ENCODE measurements around the gene PWWP2B.

The PWWP2B gene

GRCh38 chr10:132438091-132439024, 41.4 kb downstream of the PWWP2B start:
- no peak overlapping the region for H3K4me3 ChIP-seq (ENCODE audit: low read depth, low read length)
- no peaks in the 10 kb centered on the region for H3K36me3 ChIP-seq
- H3K4me1 ChIP-seq: no peaks in the 10 kb centered on the region
- H3K27me3 ChIP-seq: no peaks in the 10 kb centered on the region
- no peak for DNase-seq
- TF ChIP-seq, protein P1, sequence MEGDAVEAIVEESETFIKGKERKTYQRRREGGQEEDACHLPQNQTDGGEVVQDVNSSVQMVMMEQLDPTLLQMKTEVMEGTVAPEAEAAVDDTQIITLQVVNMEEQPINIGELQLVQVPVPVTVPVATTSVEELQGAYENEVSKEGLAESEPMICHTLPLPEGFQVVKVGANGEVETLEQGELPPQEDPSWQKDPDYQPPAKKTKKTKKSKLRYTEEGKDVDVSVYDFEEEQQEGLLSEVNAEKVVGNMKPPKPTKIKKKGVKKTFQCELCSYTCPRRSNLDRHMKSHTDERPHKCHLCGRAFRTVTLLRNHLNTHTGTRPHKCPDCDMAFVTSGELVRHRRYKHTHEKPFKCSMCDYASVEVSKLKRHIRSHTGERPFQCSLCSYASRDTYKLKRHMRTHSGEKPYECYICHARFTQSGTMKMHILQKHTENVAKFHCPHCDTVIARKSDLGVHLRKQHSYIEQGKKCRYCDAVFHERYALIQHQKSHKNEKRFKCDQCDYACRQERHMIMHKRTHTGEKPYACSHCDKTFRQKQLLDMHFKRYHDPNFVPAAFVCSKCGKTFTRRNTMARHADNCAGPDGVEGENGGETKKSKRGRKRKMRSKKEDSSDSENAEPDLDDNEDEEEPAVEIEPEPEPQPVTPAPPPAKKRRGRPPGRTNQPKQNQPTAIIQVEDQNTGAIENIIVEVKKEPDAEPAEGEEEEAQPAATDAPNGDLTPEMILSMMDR (IDR thresholded peaks at IDR 0.05; ENCODE audit: low read depth, low read length): no peak
- no peaks in the 10 kb centered on the region; the same call in 1 of the 2 replicates for H3K9me3 ChIP-seq

GRCh38 chr10:132439025-132439388, 42.0 kb downstream of the PWWP2B start:
- Histone ChIP-seq H3K4me3 (ENCODE audit: low read depth, low read length) (no peak overlapping the region), H3K27me3 (no peaks in the 10 kb centered on the region), H3K9me3 (no peaks in the 10 kb centered on the region; the same call in 1 of the 2 replicates), H3K36me3 (no peaks in the 10 kb centered on the region), H3K4me1 (no peaks in the 10 kb centered on the region)
- TF ChIP-seq, protein P1 (IDR thresholded peaks at IDR 0.05; ENCODE audit: low read depth, low read length): no peak
- DNase-seq: no peak

GRCh38 chr10:132439424-132440163, 42.6 kb downstream of the PWWP2B start:
- Histone ChIP-seq H3K4me1 (no peaks in the 10 kb centered on the region), H3K27me3 (no peaks in the 10 kb centered on the region), H3K9me3 (no peaks in the 10 kb centered on the region; the same call in 1 of the 2 replicates), H3K4me3 (ENCODE audit: low read depth, low read length) (no peak overlapping the region), H3K36me3 (no peaks in the 10 kb centered on the region)
- no peak for DNase-seq
- TF ChIP-seq, protein P1 (IDR thresholded peaks at IDR 0.05; ENCODE audit: low read depth, low read length): no peak

GRCh38 chr10:132440791-132441565, 44.0 kb downstream of the PWWP2B start:
- DNase-seq: no peak
- H3K27me3 ChIP-seq: no peaks in the 10 kb centered on the region

GRCh38 chr10:132441818-132442524, 45.0 kb downstream of the PWWP2B start:
- peaks cover 5% of the 10 kb centered on the region; the same call in 1 of the 2 replicates for H3K4me1 ChIP-seq

More at GRCh38 chr10:132440791-132441565, 44.0 kb downstream of the PWWP2B start:
- TF ChIP-seq, protein P1 (IDR thresholded peaks at IDR 0.05; ENCODE audit: low read depth, low read length): no peak
- Histone ChIP-seq H3K4me1 (no peaks in the 10 kb centered on the region), H3K9me3 (no peaks in the 10 kb centered on the region; the same call in 1 of the 2 replicates), H3K36me3 (no peaks in the 10 kb centered on the region), H3K4me3 (ENCODE audit: low read depth, low read length) (no peak overlapping the region)

More at GRCh38 chr10:132441818-132442524, 45.0 kb downstream of the PWWP2B start:
- no peak overlapping the region for H3K4me3 ChIP-seq (ENCODE audit: low read depth, low read length)
- no peaks in the 10 kb centered on the region for H3K27me3 ChIP-seq
- TF ChIP-seq, protein P1 (IDR thresholded peaks at IDR 0.05; ENCODE audit: low read depth, low read length): no peak
- no peaks in the 10 kb centered on the region for H3K36me3 ChIP-seq
- H3K9me3 ChIP-seq: no peaks in the 10 kb centered on the region; the same call in 1 of the 2 replicates
- DNase-seq: no peak
